Thyroid gland (tissue), 4 donors: ENCODE data around the gene RPL27. TPM values are rescaled to one million over a fixed set of nuclear protein-coding genes. Genes with fewer than 3 reads are reported as not detected.

Experiments used
- DNase-seq, 2 donors: peaks; one replicate each; pipeline ENCODE4 v3.0.0-alpha.2; 2019
- H3K27ac ChIP-seq, 3 donors: fragments of 200-600 bp; sonication (generic); 1 replicate in 2 of 3; 2 replicates in 1 of 3; pipeline ENCODE4 v1.5.1; 2016 to 2019; ENCODE audit warnings: mild to moderate bottlenecking in 1 of 3, moderate library complexity in 1 of 3
- H3K27me3 ChIP-seq: fragments of 200-600 bp; sonication (generic); one replicate; pipeline ENCODE4 v1.5.1; 2019
- H3K36me3 ChIP-seq, 2 donors: fragments of 200-600 bp; sonication (generic); one replicate each; pipeline ENCODE4 v1.5.1; 2016 to 2019
- H3K4me1 ChIP-seq, 2 donors: fragments of 200-600 bp; sonication (generic); one replicate each; pipeline ENCODE4 v1.5.1; 2017 to 2019
- H3K4me3 ChIP-seq, 3 donors: fragments of 200-600 bp; sonication (generic); replicated peaks in 1 of 3; 1 replicate in 2 of 3; 2 replicates in 1 of 3; pipeline ENCODE4 v1.5.1; 2016; ENCODE audit warnings: mild to moderate bottlenecking in 1 of 3
- H3K9me3 ChIP-seq: fragments of 200-600 bp; sonication (generic); one replicate; pipeline ENCODE4 v1.5.1; 2017
- CTCF ChIP-seq, 6 experiments: fragments of 200-600 bp in 3 of 6; fragments of 450-650 bp in 3 of 6; sonication (generic) in 3 of 6; IDR thresholded peaks; one replicate each; pipeline ENCODE4 v1.5.1; 2016 to 2019; ENCODE audit warnings: antibody characterized with exemption in 6 of 6, mild to moderate bottlenecking in 2 of 6, inconsistent platforms in 1 of 6, moderate library complexity in 1 of 6
- POLR2A ChIP-seq, 2 donors: fragments of 450-650 bp; IDR thresholded peaks; one replicate each; pipeline ENCODE4 v1.6.1; 2017; ENCODE audit warnings: antibody characterized with exemption in 2 of 2, mild to moderate bottlenecking in 2 of 2, moderate library complexity in 1 of 2
- WGBS, 2 donors: methylation state at CpG; one replicate each; pipeline ENCODE4 v1.1.5; 2017; 5-methylcytosine and 5-hydroxymethylcytosine counted together
- intact Hi-C: fragments of 100-400 bp; cut with DNase I; formaldehyde crosslinking; loops from one replicate; pipeline ENCODE4 v1.15.1; 2023
- total RNA-seq, 4 donors: library from RNA; depleted of rRNA; stranded (reverse); fragments of >200 nt; gene quantifications; one replicate each; pipeline ENCODE4 v1.2.3, GENCODE V29; 2016

RPL27 gene
- total RNA-seq, 4 donors from 2014 or later, result 425 to 1,406 (median 814) TPM

DNA sequence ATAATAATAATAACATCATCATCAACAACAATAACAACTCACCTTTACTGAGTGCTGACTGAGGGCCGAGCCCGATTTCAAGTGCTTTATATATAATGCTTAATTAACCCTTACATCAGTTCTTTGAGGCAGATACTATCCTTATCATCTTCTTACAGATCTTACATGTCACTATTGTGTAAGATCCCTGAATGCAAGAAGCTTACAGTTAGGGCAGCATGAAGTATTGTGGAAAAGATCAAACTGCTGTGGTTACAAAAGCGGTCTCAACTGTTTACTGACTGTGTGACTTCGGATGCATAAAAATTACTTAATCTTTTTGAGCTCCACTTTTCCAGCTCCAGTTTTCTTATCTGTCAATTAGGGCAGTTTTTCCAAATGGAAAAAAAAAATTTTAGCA lies 20.7 kb downstream of the RPL27 start:
- no peaks in the 10 kb centered on the region for H3K9me3 ChIP-seq
- H3K36me3 ChIP-seq, result peaks cover 3 to 25% of the 10 kb centered on the region in 2 donors
- intact Hi-C loops, result loop anchor here (10.0 kb wide), 1 partner anchor 296 kb away; no protein-coding TSS in a partner anchor
- H3K27ac ChIP-seq, result peak overlapping the region in 1 of 3 donors; percentile 61
- H3K4me1 ChIP-seq, result peaks cover 2 to 50% of the 10 kb centered on the region in 2 donors
- no peak for DNase-seq
- H3K4me3 ChIP-seq, result no peak overlapping the region
- TF ChIP-seq CTCF (IDR thresholded peaks at IDR 0.05) (no peak), POLR2A (IDR thresholded peaks at IDR 0.05) (no peak)
- no peaks in the 10 kb centered on the region for H3K27me3 ChIP-seq
- whole genome bisulfite sequencing, 2 donors, result 46 to 57% methylated on average over 4 of the region's 4 CpGs

DNA sequence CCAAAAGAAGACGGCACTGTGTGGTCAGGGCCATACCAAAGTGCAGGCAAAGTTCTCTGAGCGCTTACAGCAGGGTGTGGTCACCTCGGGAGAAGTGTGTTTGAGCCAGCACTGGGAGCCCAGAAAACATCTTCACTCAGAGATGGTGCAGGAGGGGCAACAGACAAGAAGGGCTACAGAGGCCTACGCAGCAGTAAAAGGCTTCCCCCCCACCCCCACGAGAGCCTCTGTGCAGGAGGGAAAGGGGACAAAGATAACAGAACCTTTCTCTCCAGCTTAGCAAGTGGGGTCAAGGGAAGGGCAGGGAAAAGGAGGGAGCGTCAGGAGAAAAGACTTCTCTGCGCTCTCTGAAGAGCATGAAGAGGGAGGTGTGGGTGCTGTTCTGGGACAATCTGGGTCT lies 21.2 kb downstream of the RPL27 start:
- TF ChIP-seq POLR2A (IDR thresholded peaks at IDR 0.05) (no peak), CTCF (IDR thresholded peaks at IDR 0.05) (no peak)
- H3K4me3 ChIP-seq, result no peak overlapping the region
- H3K4me1 ChIP-seq, result peaks cover 2 to 54% of the 10 kb centered on the region in 2 donors

GRCh38 chr17:43020030-43020621 lies 21.9 kb downstream of the RPL27 start:
- H3K36me3 ChIP-seq, result peaks cover 3 to 21% of the 10 kb centered on the region in 2 donors
- no peaks in the 10 kb centered on the region for H3K9me3 ChIP-seq
- no peak for TF ChIP-seq POLR2A (IDR thresholded peaks at IDR 0.05)
- no peak for TF ChIP-seq CTCF (IDR thresholded peaks at IDR 0.05)
- H3K27ac ChIP-seq, result peak overlapping the region in 2 of 3 donors; percentile 61 to 92
- peaks cover 5 to 50% of the 10 kb centered on the region in 2 donors for H3K4me1 ChIP-seq
- 76 to 78% methylated on average over 6 of the region's 6 CpGs for WGBS, 2 donors
- H3K4me3 ChIP-seq, result no peak overlapping the region
- no peaks in the 10 kb centered on the region for H3K27me3 ChIP-seq
- DNase-seq, result no peak
- intact Hi-C loops, result no loop called here

More for the DNA sequence above, 21.2 kb downstream of the RPL27 start:
- Histone ChIP-seq H3K27ac (peak overlapping the region in 2 of 3 donors; percentile 61 to 92), H3K36me3 (peaks cover 3 to 21% of the 10 kb centered on the region in 2 donors), H3K27me3 (no peaks in the 10 kb centered on the region), H3K9me3 (no peaks in the 10 kb centered on the region)
- intact Hi-C loops, result loop anchor here (10.0 kb wide), 1 partner anchor 295 kb away; no protein-coding TSS in a partner anchor
- WGBS, 2 donors, result 44 to 46% methylated on average over 7 of the region's 7 CpGs
- no peak for DNase-seq

DNA sequence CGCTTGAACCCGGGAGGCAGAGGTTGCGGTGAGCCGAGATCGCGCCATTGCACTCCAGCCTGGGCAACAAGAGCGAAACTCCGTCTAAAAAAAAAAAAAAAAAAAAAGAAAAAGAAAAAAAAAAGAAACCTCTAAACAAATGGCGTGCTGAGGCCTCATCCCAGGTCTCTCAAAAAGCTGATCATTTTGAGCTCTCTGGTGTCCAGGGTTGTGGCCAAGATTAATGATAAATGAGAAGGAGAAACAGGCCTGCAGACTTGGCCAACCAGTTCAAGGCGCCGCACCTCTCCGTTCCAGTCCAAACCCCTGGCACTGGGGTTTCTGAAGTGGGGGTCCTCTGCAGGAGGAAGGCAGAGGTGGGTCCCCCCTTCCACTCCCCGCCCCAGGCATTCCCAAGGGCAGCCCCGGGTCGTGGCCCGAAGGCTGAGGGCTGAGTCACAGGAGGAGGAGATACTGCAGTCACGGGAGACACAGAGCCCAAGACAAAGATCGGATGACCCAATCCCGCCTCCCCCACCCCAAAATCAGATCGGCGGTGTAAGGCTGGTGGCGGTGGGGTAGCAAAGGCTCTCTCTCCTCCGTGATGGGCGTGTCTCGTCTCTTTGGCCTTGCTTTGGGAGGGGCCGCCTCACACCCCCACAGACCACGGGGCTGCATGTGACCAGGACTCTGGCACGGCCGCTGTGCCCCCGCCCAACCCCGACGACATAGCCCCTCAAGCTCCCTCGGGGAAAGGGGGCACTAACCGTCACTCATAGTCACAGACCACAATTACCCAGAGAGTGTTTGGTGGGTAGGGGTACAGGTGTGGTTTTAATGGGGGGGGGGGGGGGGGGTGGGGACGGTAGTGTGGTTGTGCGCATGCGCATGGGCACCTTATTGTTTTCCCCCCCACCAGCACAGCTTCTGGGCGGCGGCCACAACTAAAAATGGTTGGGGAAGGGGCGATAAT lies 22.8 kb downstream of the RPL27 start:
- Histone ChIP-seq H3K4me1 (peaks cover 8 to 55% of the 10 kb centered on the region in 2 donors), H3K36me3 (peaks cover 3 to 18% of the 10 kb centered on the region in 2 donors), H3K27ac (peak overlapping the region; percentile 61 to 92 (median 84)), H3K4me3 (peak overlapping the region; percentile 72 to 98 (median 88)), H3K27me3 (no peaks in the 10 kb centered on the region), H3K9me3 (no peaks in the 10 kb centered on the region)
- DNase-seq, result peak; percentile 73 to 75
- intact Hi-C loops, result no loop called here
- TF ChIP-seq CTCF (IDR thresholded peaks at IDR 0.05) (no peak), POLR2A (IDR thresholded peaks at IDR 0.05) (peak in 1 of 2 donors; percentile 35)
- 20 to 28% methylated on average over 31 to 35 of the region's 40 CpGs for WGBS, 2 donors
